ENCODE results near the gene PAX2. TPM values are rescaled to one million over a fixed set of nuclear protein-coding genes. Genes with fewer than 3 reads are reported as not detected.

Gene PAX2
- total RNA-seq, 1 experiment from 2014 or later = not detected

GRCh38 chr10:100868382-100868781 is 123.0 kb downstream of the PAX2 start:
- no peak overlapping the region for H2AFZ ChIP-seq (ENCODE audit: low read length)
- DNase-seq = no peak
- H2BK20ac ChIP-seq (ENCODE audit: low read depth, low read length, poor library complexity, severe bottlenecking) = no peak overlapping the region
- TF ChIP-seq CTCF (conservative IDR thresholded peaks at IDR 0.05) = no peak
- H3K4ac ChIP-seq (ENCODE audit: low read depth, low read length) = no peak overlapping the region
- no peak overlapping the region for H3K27ac ChIP-seq (ENCODE audit: insufficient read length, low read depth, low read length)
- WGBS (ENCODE audit: extremely low coverage, insufficient read length, low lambda C conversion rate) = no CpG with 5 or more reads among the region's 3 CpGs
- H3K23me2 ChIP-seq (ENCODE audit: insufficient read length, low read depth, low read length, poor library complexity, severe bottlenecking) = no peaks in the 10 kb centered on the region
- no peak overlapping the region for H3K27ac Mint-ChIP-seq
- no peak overlapping the region for H3K4me3 Mint-ChIP-seq
- peaks cover 92% of the 10 kb centered on the region for H3K27me3 Mint-ChIP-seq (ENCODE audit: low read depth)
- H2BK12ac ChIP-seq (ENCODE audit: insufficient read length, low read depth, low read length) = no peak overlapping the region
- H2BK120ac ChIP-seq (ENCODE audit: low read depth, low read length, poor library complexity, severe bottlenecking) = no peak overlapping the region
- H2BK15ac ChIP-seq (ENCODE audit: low read depth, low read length) = no peak overlapping the region
- no peaks in the 10 kb centered on the region for H4K20me1 ChIP-seq (ENCODE audit: control insufficient read depth, insufficient read depth, insufficient read length)
- no peak overlapping the region for H4K91ac ChIP-seq (ENCODE audit: insufficient read length, low read depth, low read length)
- H3K36me3 Mint-ChIP-seq (ENCODE audit: insufficient read depth in 1 of 3, low read depth in 3 of 3) = no peaks in the 10 kb centered on the region
- no peak overlapping the region for H3T11ph ChIP-seq (ENCODE audit: low read length)
- no peaks in the 10 kb centered on the region for H3K4me1 ChIP-seq (ENCODE audit: insufficient read depth, low read length)
- H4K5ac ChIP-seq (ENCODE audit: insufficient read length, low read depth, low read length) = no peak overlapping the region
- H3K23ac ChIP-seq (ENCODE audit: insufficient read length, low read depth, low read length) = no peak overlapping the region
- peaks cover 15 to 31% of the 10 kb centered on the region in 2 experiments for H3K4me1 Mint-ChIP-seq
- no peak overlapping the region for H3K4me2 ChIP-seq (ENCODE audit: insufficient read depth, insufficient read length, low read length)
- peaks cover 9% of the 10 kb centered on the region; the same call in 1 of the 2 replicates for H3K27me3 ChIP-seq (ENCODE audit: insufficient read depth, low read length)
- H3K14ac ChIP-seq (ENCODE audit: insufficient read depth, low read length) = no peak overlapping the region
- no peak overlapping the region for H4K8ac ChIP-seq (replicated peaks; ENCODE audit: insufficient read length, low read depth, low read length)
- no peak overlapping the region for H3K56ac ChIP-seq (ENCODE audit: insufficient read length, low read depth, low read length)
- no peaks in the 10 kb centered on the region for H3K9me3 ChIP-seq (ENCODE audit: control insufficient read depth, low read depth, low read length)
- H3K9me3 Mint-ChIP-seq = no peaks in the 10 kb centered on the region; a peak in 1 of 5 replicates
- H3K18ac ChIP-seq (ENCODE audit: insufficient read length, low read depth, low read length) = no peak overlapping the region
- no peak overlapping the region for H3K9ac ChIP-seq (ENCODE audit: extremely low read depth, insufficient read length, low read length)
- no peak overlapping the region for H2BK5ac ChIP-seq (ENCODE audit: insufficient read length, low read length)
- H2AK5ac ChIP-seq (ENCODE audit: insufficient read length, low read length) = no peak overlapping the region
- H3K79me2 ChIP-seq (ENCODE audit: insufficient read depth, low read length) = no peaks in the 10 kb centered on the region
- no peaks in the 10 kb centered on the region for H3K79me1 ChIP-seq (ENCODE audit: insufficient read depth, low read depth, low read length, poor library complexity, severe bottlenecking)
